G401 (cell line): ENCODE data around the gene IP6K2. TPM values are rescaled to one million over a fixed set of nuclear protein-coding genes. Genes with fewer than 3 reads are reported as not detected.

Experiments used
- DNase-seq: peaks from one replicate; pipeline ENCODE4 v3.0.0-alpha.2; 2015; ENCODE audit warnings: low spot score
- in situ Hi-C: cut with HindIII; loops from 2 replicates; pipeline ENCODE4 v1.10.0; 2016; ENCODE audit warnings: low sequenced_read_pairs, mixed read lengths
- total RNA-seq: library from RNA; depleted of rRNA; stranded (reverse); fragments of >200 nt; shearing (Covaris generic); gene quantifications from 2 replicates; pipeline ENCODE4 v1.2.3, GENCODE V29; 2014

Gene IP6K2
- total RNA-seq, 1 experiment from 2014 or later: 114 TPM

- in situ Hi-C loops: no loop called here
- DNase-seq: no peak
Observed at GRCh38 chr3:48679411-48680391, 37.3 kb downstream of the IP6K2 start.

- in situ Hi-C loops: no loop called here
- DNase-seq: no peak
Observed at GRCh38 chr3:48678566-48679380, 38.2 kb downstream of the IP6K2 start.

GRCh38 chr3:48678056-48678455, 39.0 kb downstream of the IP6K2 start:
- no peak for DNase-seq
- in situ Hi-C loops: no loop called here

DNA sequence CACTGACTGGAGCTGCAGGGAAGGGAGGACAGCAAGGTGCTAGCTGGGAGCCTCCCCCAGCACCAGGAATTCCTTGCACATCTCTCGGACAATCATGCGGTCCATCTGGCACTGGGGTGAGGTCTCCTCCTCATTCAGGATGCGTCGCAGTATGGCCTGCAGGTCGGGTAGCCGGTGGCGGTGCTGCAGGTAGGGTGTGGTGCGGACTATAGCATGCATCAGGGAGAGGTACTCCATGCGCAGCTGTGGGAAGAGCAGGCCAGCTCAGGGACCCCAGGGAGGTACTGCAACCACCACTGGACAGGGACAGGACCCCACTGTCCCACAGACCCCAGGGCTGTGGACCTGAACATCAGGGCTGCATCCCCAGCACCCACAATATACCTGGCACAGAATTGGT, 42.5 kb downstream of the IP6K2 start:
- DNase-seq: no peak
- in situ Hi-C loops: no loop called here

GRCh38 chr3:48672522-48672921, 44.5 kb downstream of the IP6K2 start:
- in situ Hi-C loops: no loop called here

GRCh38 chr3:48664929-48665328, 52.1 kb downstream of the IP6K2 start:
- DNase-seq: no peak
- in situ Hi-C loops: no loop called here

More at GRCh38 chr3:48672522-48672921, 44.5 kb downstream of the IP6K2 start:
- DNase-seq: no peak

GRCh38 chr3:48664313-48664644, 52.7 kb downstream of the IP6K2 start:
- DNase-seq: no peak
- in situ Hi-C loops: no loop called here

- DNase-seq: peak; percentile 99
- in situ Hi-C loops: no loop called here
Observed at GRCh38 chr3:48663489-48664312, 53.3 kb downstream of the IP6K2 start.

- in situ Hi-C loops: no loop called here
Observed at GRCh38 chr3:48662753-48663488, 54.1 kb downstream of the IP6K2 start, which contains the start of gene CELSR3. Gene CELSR3, minus strand, starts transcription at chr3:48662886. Its CDS starts 252 bp downstream, at chr3:48662634.

DNA sequence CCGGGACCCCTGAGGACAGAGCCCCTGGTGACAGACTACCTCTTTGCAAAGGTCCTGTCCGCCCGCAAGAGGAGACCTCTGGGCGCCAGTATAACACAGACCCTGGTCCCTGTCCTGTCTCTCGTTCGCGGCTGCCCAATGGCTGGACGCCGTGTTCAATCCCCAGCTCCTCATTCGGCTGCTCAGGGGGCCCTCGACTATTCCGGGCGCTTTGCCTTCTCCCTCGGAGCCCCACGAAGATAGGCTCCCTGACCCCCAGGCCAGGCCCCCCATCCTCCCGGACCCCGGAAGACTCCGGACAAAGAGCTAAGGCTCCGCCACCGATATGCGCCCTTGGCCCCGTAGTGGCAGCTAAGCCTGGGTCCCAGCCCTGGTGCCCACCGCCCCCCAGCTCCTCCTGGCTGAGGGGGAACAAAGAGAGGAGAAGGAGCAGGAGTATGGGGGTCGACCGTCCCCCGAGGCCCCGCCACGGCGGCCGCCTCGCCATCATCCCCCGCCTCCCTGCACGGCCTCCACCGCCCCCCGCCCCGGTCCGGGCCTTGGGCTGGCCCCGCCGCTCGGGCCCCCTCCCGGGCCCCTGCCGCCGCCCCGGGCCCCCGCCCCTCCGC, 54.8 kb downstream of the IP6K2 start:
- in situ Hi-C loops: no loop called here
- no peak for DNase-seq

More at GRCh38 chr3:48662753-48663488, 54.1 kb downstream of the IP6K2 start, which contains the start of gene CELSR3:
- DNase-seq: peak; percentile 89

DNA sequence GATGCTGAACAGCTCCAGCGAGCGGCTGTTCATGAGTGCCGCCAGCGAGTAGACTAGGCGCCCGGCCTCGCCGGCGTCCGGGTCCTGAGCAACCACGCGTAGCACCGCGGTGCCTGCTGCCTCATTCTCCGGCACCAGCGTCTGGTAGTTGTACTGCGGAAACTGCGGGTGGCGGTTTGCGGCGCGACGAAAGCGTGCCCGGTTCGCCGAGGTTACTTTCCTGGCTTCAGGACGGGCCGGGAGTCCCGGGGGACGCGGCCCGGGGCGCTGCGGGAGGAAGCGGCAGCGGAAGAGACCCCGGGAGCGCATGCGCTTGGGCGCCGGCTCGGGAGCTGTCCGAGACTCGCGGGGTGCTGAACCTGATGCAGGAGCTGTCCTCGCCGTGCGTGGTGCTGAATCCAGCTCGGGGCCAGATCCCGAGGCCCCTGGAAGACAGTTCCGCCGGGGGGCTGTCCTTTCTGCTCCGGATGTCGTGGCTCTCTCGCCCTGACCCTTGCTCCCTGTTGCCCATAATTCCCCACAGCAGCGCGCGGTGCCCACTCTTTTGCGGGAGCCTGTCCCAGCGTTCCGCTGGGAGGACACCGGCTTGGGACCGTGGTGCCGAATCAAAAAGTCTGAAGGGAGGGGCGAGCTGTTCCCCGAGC, 55.4 kb downstream of the IP6K2 start:
- in situ Hi-C loops: no loop called here
- DNase-seq: peak; percentile 42

- DNase-seq: no peak
- in situ Hi-C loops: no loop called here
Observed at GRCh38 chr3:48660800-48661400, 56.1 kb downstream of the IP6K2 start.

- no peak for DNase-seq
- in situ Hi-C loops: no loop called here
Observed at GRCh38 chr3:48656841-48657281, 60.2 kb downstream of the IP6K2 start.

DNA sequence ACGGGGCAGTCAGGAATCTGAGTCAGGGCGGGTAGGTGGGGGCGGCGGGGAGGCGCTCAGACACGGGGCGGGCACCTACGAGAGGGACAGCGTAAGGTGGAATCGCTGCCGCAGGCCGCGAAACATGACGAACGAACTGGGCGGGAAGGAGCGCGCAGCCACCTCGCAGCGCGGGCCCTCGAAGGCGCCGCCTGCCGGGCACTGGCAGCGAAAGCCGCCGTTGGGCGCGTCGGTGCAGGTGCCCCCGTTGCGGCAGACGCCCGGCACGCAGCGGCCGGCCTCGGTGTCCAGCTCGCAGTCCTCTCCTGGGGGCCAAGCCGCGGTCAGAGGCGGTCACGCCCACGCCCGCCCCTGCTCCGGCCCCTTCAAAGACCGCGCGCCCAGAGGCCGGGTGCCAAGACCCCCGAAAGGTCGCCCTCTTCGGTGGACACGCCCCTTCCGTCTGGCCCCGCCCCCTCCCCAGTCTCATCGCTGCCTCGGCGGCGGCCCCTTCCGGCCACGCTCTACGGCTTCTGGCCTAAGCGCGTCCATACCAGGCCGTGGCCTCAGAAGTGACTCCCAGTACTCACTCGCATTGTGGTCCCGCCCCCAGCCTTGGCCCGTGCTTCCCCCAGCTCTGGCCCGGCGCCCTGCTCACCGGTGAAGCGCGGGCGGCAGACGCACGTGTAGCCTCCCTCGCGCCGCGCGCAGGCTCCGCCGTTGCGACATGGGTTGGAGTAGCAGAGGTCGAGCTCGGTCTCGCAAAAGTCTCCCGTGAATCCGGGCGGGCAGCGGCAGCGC, 60.8 kb downstream of the IP6K2 start:
- in situ Hi-C loops: no loop called here
- DNase-seq: peak; percentile 46

DNA sequence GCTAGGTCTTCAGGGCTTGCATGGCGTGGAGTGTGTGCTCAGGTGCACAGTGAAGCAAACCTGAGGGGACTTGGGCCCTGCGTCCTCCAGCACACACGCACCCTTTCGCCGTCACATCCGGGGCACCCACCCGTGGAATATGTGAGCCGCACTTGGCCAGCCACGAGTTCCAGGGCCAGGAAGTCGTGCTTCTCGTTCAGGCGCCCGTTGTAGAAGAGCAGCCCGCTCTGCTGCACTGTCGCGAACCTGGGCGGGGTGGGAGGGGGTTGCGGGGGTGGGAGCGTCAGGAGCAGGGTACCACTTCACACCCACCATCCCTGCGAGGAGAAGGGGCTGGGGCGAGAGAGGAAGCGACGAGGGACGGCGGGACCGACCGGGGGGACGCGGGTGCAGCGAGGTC, 61.4 kb downstream of the IP6K2 start:
- DNase-seq: no peak
- in situ Hi-C loops: no loop called here

GRCh38 chr3:48655063-48655462, 62.0 kb downstream of the IP6K2 start:
- in situ Hi-C loops: no loop called here
- DNase-seq: no peak
